Activated CD4-positive, CD25-positive, alpha-beta regulatory T cell treated with anti-CD3 and anti-CD28 coated beads, Interleukin-2, amount 50 U/mL, for 72 hours (primary cell): ENCODE results near the gene TIAL1.

Experiments
- DNase-seq: peaks from one replicate; pipeline ENCODE4 v3.0.0; 2021

TIAL1 gene

DNA sequence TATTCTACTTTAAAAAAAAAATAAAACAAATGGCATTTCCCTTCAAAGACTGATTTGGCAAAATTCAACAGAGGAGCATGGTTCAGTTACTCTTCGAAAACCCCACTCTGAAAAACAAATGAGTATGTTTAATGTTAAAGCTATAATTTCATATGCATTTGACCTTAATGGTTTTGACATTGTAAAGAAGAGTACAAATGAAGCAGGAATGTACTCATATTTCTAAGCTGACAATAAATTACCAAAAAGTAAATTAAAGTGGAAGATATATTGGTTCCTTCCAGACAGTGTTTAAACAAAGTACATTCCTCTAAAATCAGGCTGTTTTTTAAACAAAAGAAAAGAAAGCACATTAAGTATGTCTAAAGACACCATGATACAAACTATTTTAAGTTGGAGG lies 70.6 kb downstream of the TIAL1 start:
- DNase-seq = no peak

DNA sequence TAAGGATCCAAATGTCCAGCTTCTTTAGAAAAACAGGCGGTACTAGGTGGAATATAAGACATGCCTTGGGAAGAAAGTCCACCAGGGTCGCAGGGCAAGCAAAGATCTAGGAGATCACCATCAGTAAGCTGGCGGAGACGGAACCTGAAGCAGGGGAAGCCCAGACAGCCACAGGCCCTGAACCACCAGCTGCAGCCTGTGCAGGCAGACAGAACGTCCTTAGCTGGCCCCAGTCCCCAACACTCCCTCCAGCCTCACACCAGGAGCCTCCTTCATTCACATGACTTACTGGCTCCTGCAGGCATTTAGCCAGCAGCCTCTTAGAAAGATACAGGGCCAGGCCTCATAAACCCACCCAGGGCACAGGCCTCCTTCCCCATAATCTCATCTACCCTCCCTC lies 71.6 kb downstream of the TIAL1 start:
- no peak for DNase-seq

DNA sequence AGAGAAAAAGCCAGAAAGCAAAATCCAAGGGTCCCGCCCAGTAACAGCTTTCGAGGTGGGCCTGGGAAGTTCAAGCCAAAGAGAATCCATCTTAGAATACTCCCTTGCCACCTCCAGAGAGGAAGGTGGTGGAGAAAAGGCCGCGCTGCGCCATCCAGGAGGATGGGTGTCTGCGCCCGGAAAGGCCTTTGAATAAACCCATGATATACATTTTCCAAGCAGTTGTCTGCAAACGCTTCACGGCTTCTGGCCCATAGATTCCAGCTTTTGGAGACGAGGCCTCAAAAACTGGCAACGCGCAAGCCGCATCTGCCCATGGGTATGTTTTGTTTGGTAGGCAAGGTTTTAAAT lies 72.1 kb downstream of the TIAL1 start:
- no peak for DNase-seq

DNA sequence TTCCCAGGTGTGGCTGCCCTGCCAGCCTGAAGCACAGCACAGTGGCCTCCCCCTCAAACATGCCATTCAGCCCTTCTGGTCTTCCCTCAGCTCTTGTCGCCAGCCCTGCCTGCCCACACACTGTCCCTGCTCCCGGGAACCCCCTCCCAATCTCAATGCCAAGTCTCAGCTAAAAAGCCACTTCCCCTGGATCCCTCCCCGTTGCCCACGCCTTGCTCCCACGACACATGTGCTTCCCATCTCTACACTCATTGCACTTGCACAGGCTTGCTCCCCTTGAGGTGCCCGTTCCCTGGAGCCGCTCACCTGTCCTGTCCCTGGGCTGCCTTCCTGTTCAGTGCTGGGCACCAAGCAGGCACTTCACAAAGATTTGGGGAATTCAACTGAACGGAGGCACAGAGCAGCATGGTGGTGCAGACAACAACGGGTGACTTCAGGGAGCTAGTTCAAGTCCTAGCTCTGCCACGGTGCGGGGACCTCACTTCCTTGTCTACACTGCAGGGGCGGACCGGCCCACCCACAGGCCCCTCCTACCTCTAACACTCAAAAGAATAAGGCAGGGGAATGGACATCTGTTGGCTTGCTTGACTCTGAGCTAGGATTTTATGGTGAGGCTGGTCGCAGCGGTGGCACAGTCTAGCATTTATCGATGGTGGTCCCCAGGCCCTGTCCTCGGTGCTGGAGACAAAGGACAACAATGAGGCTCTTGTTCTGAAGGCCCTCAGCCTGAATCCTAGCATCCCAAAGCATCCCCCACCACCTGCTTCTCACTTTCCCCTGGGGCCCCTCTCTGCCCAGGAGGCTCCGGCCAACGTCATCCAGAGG lies 72.7 kb downstream of the TIAL1 start:
- DNase-seq = no peak
